PC-9 (cell line): ENCODE data around the gene FGF9. TPM values are rescaled to one million over a fixed set of nuclear protein-coding genes. Genes with fewer than 3 reads are reported as not detected.

Experiments used
- BruUV-seq: library from RNA; stranded (reverse); fragments of 400-500 nt; replicated peaks from 2 replicates; lab custom pipeline; 2021; lab: Mats Ljungman, UMichigan
- CTCF ChIA-PET: fragments of 300-600 bp; sonication (Branson Sonifier 250); formaldehyde crosslinking; loops from one replicate; lab custom pipeline; 2022; ENCODE audit warnings: antibody characterized with exemption; lab: Charles Lee
- POLR2A ChIA-PET: fragments of 300-600 bp; sonication (Branson Sonifier 250); formaldehyde crosslinking; loops from one replicate; lab custom pipeline; 2022; ENCODE audit warnings: antibody characterized with exemption; ENCODE audit not compliant: unreplicated experiment; lab: Charles Lee
- DNase-seq, 2 experiments: peaks; one replicate each; pipeline versions ENCODE4 v3.0.0 to v3.0.0-alpha.2; 2015 to 2022; ENCODE audit warnings: mixed read lengths in 1 of 2
- H2AFZ ChIP-seq: fragments of 200-600 bp; sonication (generic); 2 replicates; pipeline ENCODE4 v1.8.1; 2017; ENCODE audit warnings: antibody characterized with exemption
- H3F3A ChIP-seq: fragments of 200-600 bp; sonication (generic); 2 replicates; pipeline ENCODE4 v1.8.1; 2017; ENCODE audit warnings: antibody characterized with exemption, mild to moderate bottlenecking, low read depth; ENCODE audit not compliant: insufficient read depth
- H3K27ac ChIP-seq: fragments of 200-600 bp; sonication (generic); 2 replicates; pipeline ENCODE4 v1.6.1; 2016; ENCODE audit warnings: mixed run types
- H3K27me3 ChIP-seq: fragments of 200-600 bp; sonication (generic); 2 replicates; pipeline ENCODE4 v1.6.1; 2016; ENCODE audit warnings: low read depth, mixed run types; ENCODE audit not compliant: insufficient read depth
- H3K36me3 ChIP-seq: fragments of 200-600 bp; sonication (generic); 2 replicates; pipeline ENCODE4 v1.6.1; 2016; ENCODE audit warnings: low read depth, mixed run types
- H3K4me1 ChIP-seq: fragments of 200-600 bp; sonication (generic); replicated peaks from 2 replicates; pipeline ENCODE4 v1.6.1; 2016; ENCODE audit warnings: mixed run types; ENCODE audit not compliant: insufficient read depth
- H3K4me2 ChIP-seq: fragments of 200-600 bp; sonication (generic); 2 replicates; pipeline ENCODE4 v1.6.1; 2017; ENCODE audit warnings: mixed run types
- H3K4me3 ChIP-seq: fragments of 200-600 bp; sonication (generic); 2 replicates; pipeline ENCODE4 v1.6.1; 2016; ENCODE audit warnings: mixed run types
- H3K79me2 ChIP-seq: fragments of 200-600 bp; sonication (generic); 2 replicates; pipeline ENCODE4 v1.6.1; 2017; ENCODE audit warnings: low read depth, mixed run types
- H3K9me2 ChIP-seq: fragments of 200-600 bp; sonication (generic); 2 replicates; pipeline ENCODE4 v1.8.1; 2017; ENCODE audit warnings: mild to moderate bottlenecking; ENCODE audit not compliant: insufficient read depth
- H3K9me3 ChIP-seq: fragments of 200-600 bp; sonication (generic); 2 replicates; pipeline ENCODE4 v1.8.1; 2016; ENCODE audit warnings: low read depth; ENCODE audit not compliant: insufficient read depth
- H4K20me1 ChIP-seq: fragments of 200-600 bp; sonication (generic); 2 replicates; pipeline ENCODE4 v1.8.1; 2017; ENCODE audit not compliant: insufficient read depth
- EZH2 ChIP-seq: fragments of 200-600 bp; sonication (generic); IDR thresholded peaks from 2 replicates; pipeline ENCODE4 v1.8.0; 2017; ENCODE audit warnings: antibody characterized with exemption, low read depth
- intact Hi-C: fragments of 100-400 bp; cut with micrococcal nuclease; formaldehyde crosslinking; loops from one replicate; pipeline ENCODE4 v1.10.0; 2022; ENCODE audit not compliant: unreplicated experiment
- total RNA-seq: library from RNA; stranded (reverse); gene quantifications from 2 replicates; pipeline ENCODE4 v1.2.3, GENCODE V29; 2021
- TF ChIP-seq, protein P1 (sequence below): fragments of 200-600 bp; sonication (generic); conservative IDR thresholded peaks from 2 replicates; pipeline ENCODE4 v1.6.1; 2017; ENCODE audit warnings: mixed run types, antibody characterized with exemption, mild to moderate bottlenecking, moderate library complexity

FGF9 gene
- total RNA-seq, 1 experiment from 2014 or later: not detected

DNA sequence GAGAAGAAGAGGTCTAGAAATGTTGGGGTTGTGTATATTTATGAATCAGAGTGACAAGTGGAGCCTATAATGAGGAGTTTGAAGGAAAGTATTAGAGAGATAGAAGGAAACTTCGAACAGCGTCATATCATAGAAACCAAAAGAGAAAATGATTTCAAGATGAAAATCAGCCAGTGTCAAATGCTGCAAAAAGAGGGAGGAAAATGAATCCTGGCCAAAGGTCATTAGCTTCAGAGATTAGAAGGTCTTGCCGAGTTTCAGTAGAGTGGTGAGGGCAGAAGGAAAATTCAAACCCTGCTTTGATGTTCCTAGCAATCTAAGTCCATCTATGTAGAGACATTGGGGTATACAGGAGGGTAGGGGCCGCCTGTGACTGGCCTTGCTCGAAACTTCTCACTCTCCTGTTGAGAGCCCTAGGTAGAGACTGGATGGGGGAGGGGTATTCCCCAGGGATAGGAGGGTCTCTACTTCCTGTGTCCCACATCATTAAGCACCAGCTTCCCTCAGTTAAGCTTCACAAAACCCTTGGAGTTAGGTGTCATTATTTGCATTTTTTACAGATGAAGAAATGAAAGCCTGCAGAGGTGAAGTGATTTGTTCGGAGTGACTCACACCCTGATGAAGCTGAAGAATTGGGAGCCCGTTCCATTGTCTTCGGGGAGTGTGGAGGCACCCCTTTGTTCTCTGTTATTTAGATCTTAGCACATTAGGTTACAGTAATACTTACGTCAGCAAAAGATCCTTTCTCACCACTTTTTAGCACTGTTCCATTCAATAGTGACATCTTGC, 62.8 kb downstream of the FGF9 start:
- Histone ChIP-seq H3K4me1 (no peaks in the 10 kb centered on the region), H3K9me2 (no peaks in the 10 kb centered on the region), H3K27ac (no peak overlapping the region), H3K4me2 (no peak overlapping the region), H3K4me3 (no peak overlapping the region), H3F3A (no peaks in the 10 kb centered on the region), H3K9me3 (no peaks in the 10 kb centered on the region), H3K27me3 (peaks cover 83% of the 10 kb centered on the region), H4K20me1 (no peaks in the 10 kb centered on the region), H3K36me3 (no peaks in the 10 kb centered on the region), H3K79me2 (no peaks in the 10 kb centered on the region), H2AFZ (no peak overlapping the region)
- TF ChIP-seq, protein P1, sequence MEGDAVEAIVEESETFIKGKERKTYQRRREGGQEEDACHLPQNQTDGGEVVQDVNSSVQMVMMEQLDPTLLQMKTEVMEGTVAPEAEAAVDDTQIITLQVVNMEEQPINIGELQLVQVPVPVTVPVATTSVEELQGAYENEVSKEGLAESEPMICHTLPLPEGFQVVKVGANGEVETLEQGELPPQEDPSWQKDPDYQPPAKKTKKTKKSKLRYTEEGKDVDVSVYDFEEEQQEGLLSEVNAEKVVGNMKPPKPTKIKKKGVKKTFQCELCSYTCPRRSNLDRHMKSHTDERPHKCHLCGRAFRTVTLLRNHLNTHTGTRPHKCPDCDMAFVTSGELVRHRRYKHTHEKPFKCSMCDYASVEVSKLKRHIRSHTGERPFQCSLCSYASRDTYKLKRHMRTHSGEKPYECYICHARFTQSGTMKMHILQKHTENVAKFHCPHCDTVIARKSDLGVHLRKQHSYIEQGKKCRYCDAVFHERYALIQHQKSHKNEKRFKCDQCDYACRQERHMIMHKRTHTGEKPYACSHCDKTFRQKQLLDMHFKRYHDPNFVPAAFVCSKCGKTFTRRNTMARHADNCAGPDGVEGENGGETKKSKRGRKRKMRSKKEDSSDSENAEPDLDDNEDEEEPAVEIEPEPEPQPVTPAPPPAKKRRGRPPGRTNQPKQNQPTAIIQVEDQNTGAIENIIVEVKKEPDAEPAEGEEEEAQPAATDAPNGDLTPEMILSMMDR: no peak
- no peak for TF ChIP-seq EZH2
- no peak for DNase-seq
- intact Hi-C loops: no loop called here
- ChIA-PET POLR2A (no interaction called here), CTCF (no interaction called here)
- BruUV-seq: no TSS peak

DNA sequence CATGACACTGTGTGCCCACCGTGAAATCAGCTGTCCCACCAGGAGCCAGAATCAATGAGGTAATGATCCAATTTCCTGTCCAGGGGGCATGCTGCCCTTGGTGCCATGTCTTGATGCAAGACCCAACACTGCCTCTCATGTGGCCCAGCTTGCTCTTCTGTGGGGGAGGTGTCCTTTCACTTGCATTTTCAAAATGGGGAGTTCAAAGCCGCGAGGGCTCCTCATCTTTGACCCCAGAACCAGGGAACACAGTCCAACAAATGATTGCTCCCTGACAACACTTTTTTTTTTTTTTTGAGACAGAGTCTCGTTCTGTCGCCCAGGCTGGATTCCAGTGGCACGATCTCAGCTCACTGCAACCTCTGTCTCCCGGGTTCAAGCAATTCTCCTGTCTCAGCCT, 64.1 kb downstream of the FGF9 start:
- no peaks in the 10 kb centered on the region for H3K36me3 ChIP-seq
- H3F3A ChIP-seq: no peaks in the 10 kb centered on the region
- peaks cover 83% of the 10 kb centered on the region for H3K27me3 ChIP-seq
- no peaks in the 10 kb centered on the region for H3K4me1 ChIP-seq
- no peak overlapping the region for H3K4me2 ChIP-seq
- H3K4me3 ChIP-seq: no peak overlapping the region
- no peaks in the 10 kb centered on the region for H3K9me3 ChIP-seq
- POLR2A ChIA-PET: no interaction called here
- H4K20me1 ChIP-seq: no peaks in the 10 kb centered on the region
- no peaks in the 10 kb centered on the region for H3K79me2 ChIP-seq
- no peak overlapping the region for H2AFZ ChIP-seq
- no peak for TF ChIP-seq EZH2
- TF ChIP-seq, protein P1: no peak
- CTCF ChIA-PET: no interaction called here
- BruUV-seq: no TSS peak
- intact Hi-C loops: no loop called here
- no peak for DNase-seq
- H3K9me2 ChIP-seq: no peaks in the 10 kb centered on the region
- H3K27ac ChIP-seq: no peak overlapping the region

DNA sequence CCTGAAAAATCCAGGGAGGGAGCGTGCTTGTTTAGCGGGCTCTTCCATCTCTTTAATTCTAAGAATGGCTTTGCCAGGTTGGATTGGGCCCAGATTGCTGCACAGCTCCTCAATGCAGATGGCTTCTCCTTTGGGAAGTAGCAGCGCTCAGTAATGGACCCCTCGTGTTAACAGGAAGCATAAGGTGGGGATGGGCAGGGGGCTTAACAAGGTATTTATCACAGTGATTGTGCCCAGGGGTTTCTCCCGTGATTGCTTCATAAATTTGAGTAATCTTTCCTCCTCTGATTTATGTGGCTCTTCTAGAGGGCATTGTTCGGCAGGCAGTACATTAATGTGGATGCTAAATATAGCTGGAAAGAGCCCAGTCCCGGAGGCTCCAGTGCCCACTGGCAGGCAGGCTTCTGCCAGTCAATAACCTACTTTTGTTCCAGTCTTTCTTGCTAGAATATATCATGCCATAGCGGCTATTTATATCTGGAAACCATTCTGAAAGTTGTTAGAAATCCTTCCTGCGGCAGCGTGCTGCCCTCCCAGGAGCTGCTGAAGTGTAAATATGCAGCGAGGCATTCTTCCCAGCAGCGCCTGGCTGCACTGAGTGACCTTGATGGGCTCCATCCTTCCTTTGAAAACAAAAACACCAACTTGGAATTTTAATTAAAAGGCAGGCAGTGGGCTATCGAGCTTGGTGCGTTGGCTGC, 65.0 kb downstream of the FGF9 start:
- Histone ChIP-seq H3K9me3 (no peaks in the 10 kb centered on the region), H3K27ac (no peak overlapping the region), H3K4me3 (no peak overlapping the region), H3K27me3 (peaks cover 83% of the 10 kb centered on the region), H3K36me3 (no peaks in the 10 kb centered on the region), H4K20me1 (no peaks in the 10 kb centered on the region), H3K79me2 (no peaks in the 10 kb centered on the region), H2AFZ (no peak overlapping the region), H3K4me1 (no peaks in the 10 kb centered on the region), H3K4me2 (no peak overlapping the region), H3K9me2 (no peaks in the 10 kb centered on the region), H3F3A (no peaks in the 10 kb centered on the region)
- intact Hi-C loops: no loop called here
- ChIA-PET CTCF (interaction anchor here (0.7 kb wide), 1 partner anchor 476 kb away, joined by 6 read pairs; no protein-coding TSS in a partner anchor), POLR2A (no interaction called here)
- TF ChIP-seq EZH2: no peak
- TF ChIP-seq, protein P1: no peak
- no TSS peak for BruUV-seq
- no peak for DNase-seq
